B cell (primary cell): ENCODE results near the gene SKOR1. TPM values are rescaled to one million over a fixed set of nuclear protein-coding genes. Genes with fewer than 3 reads are reported as not detected.
A peak's percentile ranks its signal among the peaks of the same experiment; 100 is the strongest.

Source experiments
- ATAC-seq: fragments of 200-7000 bp; cut with Tn5 transposase; one replicate; pipeline ENCODE4 v1.10.0; 2021; ENCODE audit warnings: low read depth, mild to moderate bottlenecking, moderate number of reproducible peaks, moderate library complexity
- CTCF ChIA-PET: fragments of 350-600 bp; sonication (Branson Sonifier 250); formaldehyde crosslinking; loops from one replicate; lab custom pipeline; 2021; ENCODE audit warnings: antibody characterized with exemption, inconsistent platforms; lab: Charles Lee
- POLR2A ChIA-PET: fragments of 350-600 bp; sonication (Branson Sonifier 250); formaldehyde crosslinking; loops from one replicate; lab custom pipeline; 2021; ENCODE audit warnings: antibody characterized with exemption; lab: Charles Lee
- DNase-seq: peaks from one replicate; pipeline ENCODE4 v3.0.0; 2013
- H2AFZ ChIP-seq: 2 replicates; pipeline ENCODE4 v1.6.1; 2012; ENCODE audit warnings: mild to moderate bottlenecking, low read depth, low read length; ENCODE audit not compliant: insufficient read depth, poor library complexity, severe bottlenecking
- H3K27ac ChIP-seq, 2 donors: 1 replicate in 1 of 2; 2 replicates in 1 of 2; pipeline ENCODE4 v1.5.1; 2012 to 2013; ENCODE audit warnings: low read length in 2 of 2, mild to moderate bottlenecking in 2 of 2, moderate library complexity in 1 of 2
- H3K27me3 ChIP-seq, 4 experiments: fragments of 200-600 bp in 1 of 4; sonication (generic) in 1 of 4; replicated peaks in 1 of 4; 1 replicate in 2 of 4; 2 replicates in 2 of 4; pipeline versions ENCODE4 v1.6.1 to v1.7.0; 2013 to 2016; ENCODE audit warnings: low read length in 3 of 4, mild to moderate bottlenecking in 2 of 4, mixed read lengths in 1 of 4, moderate library complexity in 1 of 4; ENCODE audit not compliant: insufficient read depth in 4 of 4, control insufficient read depth in 3 of 4; ENCODE audit errors: control extremely low read depth in 1 of 4
- H3K36me3 ChIP-seq, 2 experiments: replicated peaks in 1 of 2; 1 replicate in 1 of 2; 2 replicates in 1 of 2; pipeline versions ENCODE4 v1.6.1 to v1.7.1; 2013; ENCODE audit warnings: low read length in 1 of 2; ENCODE audit not compliant: insufficient read depth in 2 of 2, control insufficient read depth in 1 of 2; ENCODE audit errors: control extremely low read depth in 1 of 2, extremely low read depth in 1 of 2
- H3K4me1 ChIP-seq, 2 donors: fragments of 200-600 bp in 1 of 2; sonication (generic) in 1 of 2; 1 replicate in 1 of 2; 2 replicates in 1 of 2; pipeline versions ENCODE4 v1.5.1 to v1.6.1; 2013 to 2017; ENCODE audit warnings: low read length in 2 of 2; ENCODE audit not compliant: control insufficient read depth in 2 of 2, insufficient read depth in 2 of 2
- H3K4me2 ChIP-seq: replicated peaks from 2 replicates; pipeline ENCODE3; 2012; ENCODE audit warnings: mild to moderate bottlenecking, low read depth, low read length; ENCODE audit not compliant: poor library complexity, severe bottlenecking
- H3K4me3 ChIP-seq, 5 experiments: fragments of 200-600 bp in 1 of 5; sonication (generic) in 1 of 5; 1 replicate in 3 of 5; 2 replicates in 2 of 5; pipeline versions ENCODE4 v1.5.1 to v1.7.0; 2011 to 2016; ENCODE audit warnings: low read length in 4 of 5, mild to moderate bottlenecking in 4 of 5, low read depth in 2 of 5, control low read depth in 1 of 5, moderate library complexity in 1 of 5; ENCODE audit not compliant: insufficient read depth in 1 of 5; ENCODE audit errors: control extremely low read depth in 1 of 5, extremely low read depth in 1 of 5
- H3K79me2 ChIP-seq: fragments of 200-600 bp; sonication (generic); one replicate; pipeline ENCODE4 v1.6.0; 2016; ENCODE audit warnings: low read length; ENCODE audit not compliant: control insufficient read depth, insufficient read depth
- H3K9ac ChIP-seq: fragments of 200-600 bp; sonication (generic); 2 replicates; pipeline ENCODE4 v1.6.1; 2017; ENCODE audit warnings: mild to moderate bottlenecking, low read length, moderate library complexity
- H3K9me3 ChIP-seq, 3 donors: one replicate each; pipeline versions ENCODE4 v1.6.1 to v1.7.1; 2013; ENCODE audit warnings: low read length in 2 of 3; ENCODE audit not compliant: control insufficient read depth in 2 of 3, insufficient read depth in 1 of 3; ENCODE audit errors: control extremely low read depth in 1 of 3
- H4K20me1 ChIP-seq: 2 replicates; pipeline ENCODE4 v1.6.0; 2012; ENCODE audit warnings: mild to moderate bottlenecking, low read length; ENCODE audit not compliant: insufficient read depth, control insufficient read depth, poor library complexity, severe bottlenecking
- H3K27ac Mint-ChIP-seq: one replicate; pipeline ENCODE4 v1.8.0; 2021; ENCODE audit warnings: mixed read lengths
- H3K27me3 Mint-ChIP-seq: one replicate; pipeline ENCODE4 v1.8.0; 2021; ENCODE audit warnings: mixed read lengths
- H3K4me1 Mint-ChIP-seq: one replicate; pipeline ENCODE4 v1.8.0; 2021; ENCODE audit warnings: mixed read lengths
- H3K4me3 Mint-ChIP-seq: one replicate; pipeline ENCODE4 v1.8.0; 2021; ENCODE audit warnings: mixed read lengths
- H3K9me3 Mint-ChIP-seq: one replicate; pipeline ENCODE4 v1.8.0; 2022; ENCODE audit warnings: mixed read lengths; ENCODE audit not compliant: insufficient read depth
- EZH2 ChIP-seq: IDR thresholded peaks from 2 replicates; pipeline ENCODE4 v1.6.1; 2012; ENCODE audit warnings: borderline replicate concordance, low read depth, mild to moderate bottlenecking, moderate library complexity, low read length; ENCODE audit not compliant: insufficient read depth, poor library complexity, severe bottlenecking
- WGBS: methylation state at CpG from one replicate; pipeline ENCODE4 v1.1.5; 2013; ENCODE audit warnings: missing lambda C conversion rate; ENCODE audit not compliant: insufficient coverage; 5-methylcytosine and 5-hydroxymethylcytosine counted together
- intact Hi-C: fragments of 100-400 bp; cut with micrococcal nuclease; formaldehyde crosslinking; loops from one replicate; pipeline ENCODE4 v1.10.0; 2022
- polyA plus RNA-seq: library from polyadenylated mRNA; depleted of rRNA; stranded (reverse); fragments of >200 nt; gene quantifications from 2 replicates; pipeline ENCODE4 v1.2.3, GENCODE V29; 2012
- total RNA-seq, 2 donors: library from RNA; stranded (reverse); fragments of 120-200 nt in 1 of 2; gene quantifications; 1 replicate in 1 of 2; 2 replicates in 1 of 2; pipeline versions ENCODE4 v1.2.3 to v1.2.4, GENCODE V29; 2013 to 2022
- TF ChIP-seq, protein P1 (sequence below): fragments of 200-600 bp; IDR thresholded peaks from one replicate; pipeline ENCODE4 v1.8.0; 2022; ENCODE audit warnings: antibody characterized with exemption, mild to moderate bottlenecking

Gene SKOR1
- total and polyA plus RNA-seq, 2 donors (not counting 1 experiment from before 2014, with no cell fraction given) = 0.37 to 0.67 TPM

DNA sequence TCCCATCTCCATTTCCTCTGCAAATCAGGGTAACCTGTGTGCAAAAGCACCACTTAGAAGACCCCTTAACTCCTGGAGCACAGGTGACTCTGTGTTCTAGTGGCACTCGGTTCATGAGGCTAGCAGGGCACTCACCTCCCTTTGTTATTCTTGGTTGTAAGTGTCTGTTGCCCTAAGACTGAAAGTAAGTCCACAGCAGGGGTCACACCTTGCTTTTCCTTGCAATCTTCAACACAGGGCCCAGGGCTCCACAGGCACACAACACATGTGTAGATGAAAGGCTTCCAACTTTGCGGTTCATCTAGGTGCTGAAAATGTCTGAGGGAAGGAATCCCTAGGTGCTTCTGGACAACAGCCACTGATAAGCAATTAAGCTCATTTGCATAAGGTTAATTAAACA lies 11.6 kb downstream of the SKOR1 start:
- Histone ChIP-seq H2AFZ (no peak overlapping the region), H3K9ac (no peak overlapping the region), H4K20me1 (no peaks in the 10 kb centered on the region), H3K79me2 (no peaks in the 10 kb centered on the region), H3K27me3 (peaks cover 0 to 59% (median 33%) of the 10 kb centered on the region in 4 experiments), H3K4me3 (no peak overlapping the region), H3K27ac (no peak overlapping the region), H3K36me3 (no peaks in the 10 kb centered on the region), H3K4me2 (no peak overlapping the region), H3K9me3 (peaks cover 0 to 38% (median 0%) of the 10 kb centered on the region in 3 donors), H3K4me1 (peaks cover 57 to 63% of the 10 kb centered on the region in 2 donors)
- no CpG with 5 or more reads among the region's 2 CpGs for WGBS
- Mint-ChIP-seq H3K4me1 (peaks cover 67% of the 10 kb centered on the region), H3K27me3 (peaks cover 38% of the 10 kb centered on the region), H3K4me3 (no peak overlapping the region), H3K9me3 (no peaks in the 10 kb centered on the region), H3K27ac (no peak overlapping the region)
- peak; percentile 28 for DNase-seq
- ATAC-seq = no peak
- CTCF ChIA-PET = interaction anchor here (0.8 to 5.7 kb wide), 11 partner anchors 12 to 379 kb away, joined by 3 to 177 read pairs (median 6); partner anchors contain the start of genes C15orf61 and SKOR1
- POLR2A ChIA-PET = interaction anchor here (1.7 kb wide), 1 partner anchor 295 kb away, joined by 5 read pairs; the partner anchor contains the start of gene MAP2K5
- TF ChIP-seq, protein P1, sequence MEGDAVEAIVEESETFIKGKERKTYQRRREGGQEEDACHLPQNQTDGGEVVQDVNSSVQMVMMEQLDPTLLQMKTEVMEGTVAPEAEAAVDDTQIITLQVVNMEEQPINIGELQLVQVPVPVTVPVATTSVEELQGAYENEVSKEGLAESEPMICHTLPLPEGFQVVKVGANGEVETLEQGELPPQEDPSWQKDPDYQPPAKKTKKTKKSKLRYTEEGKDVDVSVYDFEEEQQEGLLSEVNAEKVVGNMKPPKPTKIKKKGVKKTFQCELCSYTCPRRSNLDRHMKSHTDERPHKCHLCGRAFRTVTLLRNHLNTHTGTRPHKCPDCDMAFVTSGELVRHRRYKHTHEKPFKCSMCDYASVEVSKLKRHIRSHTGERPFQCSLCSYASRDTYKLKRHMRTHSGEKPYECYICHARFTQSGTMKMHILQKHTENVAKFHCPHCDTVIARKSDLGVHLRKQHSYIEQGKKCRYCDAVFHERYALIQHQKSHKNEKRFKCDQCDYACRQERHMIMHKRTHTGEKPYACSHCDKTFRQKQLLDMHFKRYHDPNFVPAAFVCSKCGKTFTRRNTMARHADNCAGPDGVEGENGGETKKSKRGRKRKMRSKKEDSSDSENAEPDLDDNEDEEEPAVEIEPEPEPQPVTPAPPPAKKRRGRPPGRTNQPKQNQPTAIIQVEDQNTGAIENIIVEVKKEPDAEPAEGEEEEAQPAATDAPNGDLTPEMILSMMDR = no peak
- no peak for TF ChIP-seq EZH2
- intact Hi-C loops = loop anchor here (1.0 to 5.0 kb wide), 5 partner anchors 14 to 970 kb away; partner anchors contain the start of gene C15orf61

DNA sequence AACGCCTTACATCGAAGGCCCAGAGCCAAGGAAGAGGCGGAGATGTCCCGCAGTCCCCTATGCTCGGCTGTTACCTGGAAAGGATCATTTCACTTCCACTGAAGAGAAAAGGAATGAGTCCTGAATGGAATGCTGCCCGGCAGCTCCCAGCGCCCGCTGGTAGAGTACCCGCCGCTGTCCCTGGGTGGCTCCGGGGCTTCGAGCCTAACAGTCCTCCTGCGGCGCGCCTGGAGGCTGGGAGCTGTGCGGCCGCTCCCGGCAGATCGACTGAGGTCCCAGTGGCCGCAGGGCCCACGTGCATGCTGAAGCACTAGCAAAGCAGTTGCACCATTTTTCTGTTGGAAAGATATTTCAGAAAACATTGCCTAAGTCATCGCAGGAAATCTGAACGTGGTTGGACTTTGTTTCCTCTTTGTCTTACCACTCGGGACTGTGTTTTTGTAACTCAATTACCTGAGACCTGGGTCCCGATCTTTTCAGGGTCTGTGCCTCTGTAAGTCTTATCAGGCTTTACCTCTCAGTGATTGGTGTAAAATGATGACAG lies 13.6 kb downstream of the SKOR1 start:
- 11% methylated on average over 24 of the region's 25 CpGs for WGBS
- Histone ChIP-seq H3K9me3 (peaks cover 0 to 20% (median 0%) of the 10 kb centered on the region in 3 donors), H3K27me3 (peaks cover 0 to 40% (median 20%) of the 10 kb centered on the region in 4 experiments), H3K4me1 (peaks cover 41 to 48% of the 10 kb centered on the region in 2 donors), H3K4me3 (peak overlapping the region; percentile 68 to 97 (median 83)), H3K36me3 (no peaks in the 10 kb centered on the region), H3K9ac (peak overlapping the region; percentile 96), H3K4me2 (peak overlapping the region; percentile 88), H3K27ac (peak overlapping the region; percentile 95 to 96), H3K79me2 (no peaks in the 10 kb centered on the region), H4K20me1 (no peaks in the 10 kb centered on the region), H2AFZ (peak overlapping the region; percentile 98)
- CTCF ChIA-PET = interaction anchor here (1.2 to 5.7 kb wide), 4 partner anchors 14 to 892 kb away, joined by 6 to 177 read pairs (median 70); partner anchors contain the start of gene SKOR1
- peaks cover 53% of the 10 kb centered on the region for H3K4me1 Mint-ChIP-seq
- DNase-seq (peak; percentile 45), ATAC-seq (no peak)
- TF ChIP-seq, protein P1 = no peak
- no peak for TF ChIP-seq EZH2
- POLR2A ChIA-PET = no interaction called here
- peak overlapping the region; percentile 70 for H3K4me3 Mint-ChIP-seq
- intact Hi-C loops = loop anchor here (5.0 kb wide), 2 partner anchors 337 to 972 kb away; no protein-coding TSS in a partner anchor
- peaks cover 24% of the 10 kb centered on the region for H3K27me3 Mint-ChIP-seq
- peak overlapping the region; percentile 78 for H3K27ac Mint-ChIP-seq
- H3K9me3 Mint-ChIP-seq = no peaks in the 10 kb centered on the region
